HepG2 (cell line): Measurements from ENCODE around the gene IKZF3.

Source experiments
- DMAP1 ChIP-seq: IDR thresholded peaks from 2 replicates; pipeline ENCODE4 v1.6.1; 2016
- ELF1 ChIP-seq: sonication (generic); formaldehyde crosslinking; IDR thresholded peaks from 2 replicates; pipeline ENCODE4 v1.4.0; 2020; ENCODE audit warnings: missing genetic modification reagents
- EP300 ChIP-seq, 3 experiments: sonication (generic) in 1 of 3; formaldehyde crosslinking in 1 of 3; IDR thresholded peaks; 2 replicates each; pipeline versions ENCODE4 v1.5.1 to v1.6.1; 2011 to 2020; ENCODE audit warnings: low read depth in 2 of 3, low read length in 2 of 3, borderline replicate concordance in 1 of 3, improper control_type of control experiment in 1 of 3, mild to moderate bottlenecking in 1 of 3, missing genetic modification reagents in 1 of 3, moderate library complexity in 1 of 3
- KDM4B ChIP-seq: sonication (generic); formaldehyde crosslinking; IDR thresholded peaks from 2 replicates; pipeline ENCODE4 v1.4.0; 2020; ENCODE audit warnings: missing genetic modification reagents
- MYC ChIP-seq: sonication (generic); formaldehyde crosslinking; IDR thresholded peaks from 2 replicates; pipeline ENCODE4 v1.9.0; 2021; ENCODE audit warnings: missing genetic modification reagents, borderline replicate concordance
- NFE2 ChIP-seq: sonication (generic); formaldehyde crosslinking; IDR thresholded peaks from 2 replicates; pipeline ENCODE4 v1.4.0; 2020; ENCODE audit warnings: missing genetic modification reagents
- USF2 ChIP-seq, 2 experiments: sonication (generic) in 1 of 2; formaldehyde crosslinking in 1 of 2; IDR thresholded peaks; 2 replicates each; pipeline versions ENCODE4 v1.5.1 to v1.6.1; 2011 to 2020; ENCODE audit warnings: borderline replicate concordance in 1 of 2, low read depth in 1 of 2, low read length in 1 of 2, mild to moderate bottlenecking in 1 of 2, missing genetic modification reagents in 1 of 2, moderate library complexity in 1 of 2
- ZNF264 ChIP-seq: sonication (generic); formaldehyde crosslinking; IDR thresholded peaks from 2 replicates; pipeline ENCODE4 v1.4.0; 2020; ENCODE audit warnings: missing genetic modification reagents
- ZNF329 ChIP-seq: sonication (generic); formaldehyde crosslinking; IDR thresholded peaks from 2 replicates; pipeline ENCODE4 v1.9.0; 2021; ENCODE audit warnings: low read depth, mild to moderate bottlenecking, missing genetic modification reagents
- ZNF546 ChIP-seq: sonication (generic); formaldehyde crosslinking; conservative IDR thresholded peaks from 2 replicates; pipeline ENCODE4 v1.8.1; 2023; ENCODE audit warnings: mild to moderate bottlenecking, missing genetic modification reagents

- TF ChIP-seq MYC (CRISPR knock-in tag) (no peak), USF2 (IDR thresholded peaks at IDR 0.05; ENCODE audit: low read depth, low read length) (no peak), USF2 (CRISPR knock-in tag; IDR thresholded peaks at IDR 0.05; ENCODE audit: borderline replicate concordance) (no peak), EP300 (IDR thresholded peaks at IDR 0.05; ENCODE audit: low read depth in 2 of 2, low read length in 2 of 2) (no peak), EP300 (CRISPR knock-in tag; IDR thresholded peaks at IDR 0.05; ENCODE audit: borderline replicate concordance) (no peak), KDM4B (CRISPR knock-in tag) (no peak), ZNF329 (CRISPR knock-in tag) (no peak), NFE2 (no peak), DMAP1 (CRISPR knock-in tag) (no peak), ZNF546 (CRISPR knock-in tag) (no peak), ZNF264 (CRISPR knock-in tag) (no peak), ELF1 (no peak)
Measured at GRCh38 chr17:39898088-39898487, 34.0 kb upstream of the IKZF3 start.
